NCI-H1930 (cell line): ENCODE data around the gene MBD3.
"Not testable (repeated sequence)": the region's sequence is repeated elsewhere in the genome, so short reads cannot be mapped to it uniquely, and the experiment has no call there.

Source experiments
- DNase-seq, 2 experiments: peaks; one replicate each; lab custom pipeline; 2025; lab: John Stamatoyannopoulos, UW

The MBD3 gene

GRCh38 chr19:1539749-1540148, 52.9 kb downstream of the MBD3 start:
- DNase-seq: not testable (repeated sequence)

GRCh38 chr19:1538978-1539377, 53.7 kb downstream of the MBD3 start:
- no peak for DNase-seq

GRCh38 chr19:1535699-1536098, 57.0 kb downstream of the MBD3 start:
- DNase-seq: not testable (repeated sequence)

- DNase-seq: no peak
Observed at GRCh38 chr19:1534972-1535371, 57.7 kb downstream of the MBD3 start.

GRCh38 chr19:1533510-1534150, 59.0 kb downstream of the MBD3 start:
- DNase-seq: no peak

DNA sequence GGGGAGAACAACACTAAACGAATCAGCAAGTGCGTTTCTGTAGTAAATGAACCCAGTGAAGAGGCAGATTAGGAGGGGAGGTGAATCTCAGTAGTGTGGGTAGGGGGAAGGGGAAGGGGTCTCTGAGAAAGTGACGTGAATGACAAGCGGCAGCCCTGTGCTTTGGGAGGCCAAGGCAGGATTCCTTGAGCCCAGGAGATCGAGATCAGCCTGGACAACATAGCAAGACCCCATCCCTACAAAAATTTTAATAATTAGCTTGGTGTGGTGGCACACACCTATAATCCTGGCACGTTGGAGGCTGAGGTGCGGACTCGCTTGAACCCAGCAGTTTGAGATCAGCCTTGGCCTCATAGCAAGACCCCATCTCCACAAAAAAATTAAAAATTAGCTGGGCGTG, 60.7 kb downstream of the MBD3 start:
- DNase-seq: no peak

DNA sequence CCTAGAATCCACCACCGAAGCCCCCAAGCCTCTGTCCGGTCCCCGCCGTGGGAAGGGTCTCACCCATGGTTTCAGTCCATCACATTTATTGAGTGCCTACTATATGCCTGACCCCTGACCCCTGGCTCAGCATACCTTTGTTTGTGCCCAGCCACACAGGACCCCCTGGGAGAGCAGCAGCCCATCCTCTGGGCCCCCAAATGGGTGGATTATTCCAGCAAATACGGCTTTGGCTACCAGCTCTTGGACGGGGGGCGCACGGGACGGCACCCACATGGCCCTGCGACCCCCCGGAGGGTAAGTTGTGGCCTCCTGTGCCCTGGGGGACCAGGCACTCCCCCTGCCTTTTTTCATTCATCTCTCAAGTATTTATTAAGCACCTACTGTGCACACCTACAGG, 61.1 kb downstream of the MBD3 start:
- DNase-seq: no peak

- not testable (repeated sequence) for DNase-seq
Observed at GRCh38 chr19:1530856-1531255, 61.8 kb downstream of the MBD3 start.

- no peak for DNase-seq
Observed at GRCh38 chr19:1529430-1529816, 63.2 kb downstream of the MBD3 start.

- no peak for DNase-seq
Observed at GRCh38 chr19:1528596-1529429, 63.9 kb downstream of the MBD3 start.

GRCh38 chr19:1527650-1528309, 64.9 kb downstream of the MBD3 start:
- no peak for DNase-seq

- DNase-seq: no peak
Observed at GRCh38 chr19:1526979-1527649, 65.6 kb downstream of the MBD3 start.

DNA sequence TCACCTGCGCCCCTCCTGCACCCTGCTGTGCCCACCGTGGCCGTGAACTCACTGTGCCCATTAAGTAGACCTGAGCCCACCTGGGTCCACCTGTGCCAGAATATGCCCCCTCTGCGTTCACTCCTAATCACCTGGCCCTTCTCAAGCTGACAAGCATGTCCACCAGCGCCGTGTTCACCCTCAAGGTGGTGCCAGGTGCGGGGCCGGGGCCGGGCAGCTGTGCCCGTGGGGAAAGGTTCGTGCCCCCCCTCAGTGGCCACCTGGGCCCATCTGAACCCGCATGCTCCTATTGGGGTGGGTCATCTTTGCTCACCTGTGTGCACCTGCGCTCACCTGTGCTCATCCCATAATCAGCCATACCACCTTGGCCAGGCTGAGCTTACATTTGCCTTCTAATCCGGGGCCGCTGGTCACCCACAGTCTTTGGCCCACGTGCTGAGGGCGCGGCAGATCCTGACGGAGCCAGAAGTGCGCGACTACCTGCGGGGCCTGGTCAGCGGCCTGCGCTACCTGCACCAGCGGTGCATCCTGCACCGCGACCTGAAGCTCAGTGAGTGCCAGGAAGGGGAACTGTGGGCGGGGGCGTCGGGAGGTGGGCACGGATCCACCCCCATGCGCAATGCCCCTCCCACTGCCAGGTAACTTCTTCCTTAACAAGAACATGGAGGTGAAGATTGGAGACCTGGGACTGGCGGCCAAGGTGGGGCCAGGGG, 66.4 kb downstream of the MBD3 start:
- no peak for DNase-seq

DNA sequence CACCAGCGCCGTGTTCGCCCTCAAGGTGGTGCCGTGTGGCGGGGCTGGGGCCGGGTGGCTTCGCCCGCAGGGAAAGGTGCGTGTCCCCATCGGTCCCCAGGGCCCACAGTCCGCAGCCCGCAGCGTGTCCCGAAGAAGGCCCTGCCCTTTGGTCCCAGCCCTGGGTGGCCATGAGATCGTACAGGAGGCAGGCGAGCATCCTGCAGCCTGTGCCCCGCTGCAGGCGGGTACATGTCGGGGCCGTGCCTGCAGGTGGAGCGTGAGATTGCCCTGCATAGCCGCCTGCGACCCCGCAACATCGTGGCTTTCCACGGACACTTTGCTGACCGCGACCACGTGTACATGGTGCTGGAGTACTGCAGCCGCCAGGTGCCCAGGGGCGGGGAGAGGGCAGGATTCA, 67.3 kb downstream of the MBD3 start:
- DNase-seq: no peak

DNA sequence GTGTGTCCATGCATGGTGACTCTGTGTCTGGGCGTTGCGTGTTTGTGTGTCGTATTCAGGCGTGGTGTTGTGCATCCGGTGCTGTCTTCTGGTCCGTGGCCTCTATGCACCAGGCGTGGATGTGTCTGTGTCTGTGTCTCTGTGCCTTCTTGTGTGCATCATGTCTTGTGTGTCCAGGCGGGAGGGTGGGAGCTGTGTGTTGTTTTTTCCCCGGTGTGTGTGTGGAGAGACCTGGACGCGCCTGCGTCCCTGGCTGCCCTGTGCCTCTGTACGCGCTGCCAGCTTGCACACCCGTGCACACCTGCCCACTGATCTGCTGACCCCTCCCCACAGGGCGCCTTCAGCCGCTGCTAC, 67.7 kb downstream of the MBD3 start:
- DNase-seq: no peak

GRCh38 chr19:1524287-1524971, 68.2 kb downstream of the MBD3 start:
- DNase-seq: no peak
